Mucosa of descending colon (tissue), 3 donors: ENCODE measurements around the gene IL24. TPM values are rescaled to one million over a fixed set of nuclear protein-coding genes. Genes with fewer than 3 reads are reported as not detected.

Experiments used
- ATAC-seq: fragments of 200-7000 bp; cut with Tn5 transposase; one replicate; pipeline ENCODE4 v1.9.1; 2020; ENCODE audit warnings: mild to moderate bottlenecking, moderate library complexity
- DNase-seq, 3 donors: peaks; one replicate each; pipeline ENCODE4 v3.0.0-alpha.2; 2020
- H3K36me3 ChIP-seq: fragments of 200-600 bp; one replicate; pipeline ENCODE4 v1.8.0; 2021; ENCODE audit warnings: low read depth, mild to moderate bottlenecking
- H3K4me1 ChIP-seq: fragments of 200-600 bp; one replicate; pipeline ENCODE4 v1.8.0; 2021; ENCODE audit warnings: low read depth, mild to moderate bottlenecking
- H3K4me3 ChIP-seq: fragments of 200-600 bp; one replicate; pipeline ENCODE4 v1.8.0; 2021; ENCODE audit warnings: mild to moderate bottlenecking
- H3K9me3 ChIP-seq: fragments of 200-600 bp; one replicate; pipeline ENCODE4 v1.8.0; 2021; ENCODE audit warnings: mild to moderate bottlenecking
- CTCF ChIP-seq: fragments of 200-600 bp; IDR thresholded peaks from one replicate; pipeline ENCODE4 v1.8.0; 2022; ENCODE audit warnings: antibody characterized with exemption, mild to moderate bottlenecking
- intact Hi-C, 2 donors: fragments of 100-400 bp; cut with DNase I in 1 of 2; cut with micrococcal nuclease in 1 of 2; formaldehyde crosslinking; loops; one replicate each; pipeline versions ENCODE4 v1.11.0 to v1.11.1; 2022; cut with DNase I, micrococcal nuclease
- total RNA-seq, 3 donors: library from RNA; stranded (reverse); fragmentation: NEBNext Ultra II Directional in 2 of 3; extraction: Animal tissue kit (Norgen Biotek cat#: 25700) in 2 of 3; gene quantifications; one replicate each; pipeline versions ENCODE4 v1.2.1 to v1.2.4, GENCODE V29; 2021 to 2023
- donor health status: DM: no; HTN: no; CAD: no; lungs with moderate emphysema.
- donor health status: DM: no; HTN: no; CAD: no.
- donor health status: DM: no; HTN: yes; CAD: no.

Gene IL24
- total RNA-seq, 3 donors from 2014 or later, result not detected

DNA sequence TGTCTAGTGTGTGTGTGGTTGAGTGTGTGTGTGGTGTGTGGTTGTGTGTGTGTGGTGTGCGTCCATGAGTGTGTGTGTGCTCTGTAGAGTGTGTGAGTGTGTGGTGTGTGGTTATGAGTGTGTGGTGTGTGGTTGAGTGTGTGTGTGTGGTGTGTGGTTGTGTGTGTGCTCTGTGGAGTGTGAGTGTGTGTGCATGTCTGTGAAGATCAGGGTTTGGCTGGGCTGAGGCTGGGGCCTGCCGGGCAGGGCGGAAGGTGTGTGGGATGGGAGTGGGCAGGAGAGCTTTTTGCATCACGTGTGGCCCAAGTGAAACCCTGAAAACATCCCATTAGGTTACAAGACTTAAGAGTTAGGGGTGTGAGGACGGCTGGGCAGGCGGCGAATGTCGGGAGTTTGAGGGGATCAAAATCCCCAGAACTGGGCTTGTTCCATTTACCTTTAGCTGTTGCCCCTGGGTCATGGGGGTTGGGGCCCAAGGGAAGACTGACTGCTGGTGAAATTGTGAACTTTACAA lies 27.4 kb downstream of the IL24 start:
- no peak for TF ChIP-seq CTCF

GRCh38 chr1:206925106-206925736 lies 28.0 kb downstream of the IL24 start:
- peak; percentile 68 for ATAC-seq

More for the DNA sequence above, 27.4 kb downstream of the IL24 start:
- no peak overlapping the region for H3K4me3 ChIP-seq
- H3K4me1 ChIP-seq, result peaks cover 20% of the 10 kb centered on the region
- intact Hi-C loops, result no loop called here
- ATAC-seq, result peak; percentile 1
- DNase-seq, result peak in 1 of 3 donors; percentile 66
- H3K36me3 ChIP-seq, result no peaks in the 10 kb centered on the region
- no peaks in the 10 kb centered on the region for H3K9me3 ChIP-seq

DNA sequence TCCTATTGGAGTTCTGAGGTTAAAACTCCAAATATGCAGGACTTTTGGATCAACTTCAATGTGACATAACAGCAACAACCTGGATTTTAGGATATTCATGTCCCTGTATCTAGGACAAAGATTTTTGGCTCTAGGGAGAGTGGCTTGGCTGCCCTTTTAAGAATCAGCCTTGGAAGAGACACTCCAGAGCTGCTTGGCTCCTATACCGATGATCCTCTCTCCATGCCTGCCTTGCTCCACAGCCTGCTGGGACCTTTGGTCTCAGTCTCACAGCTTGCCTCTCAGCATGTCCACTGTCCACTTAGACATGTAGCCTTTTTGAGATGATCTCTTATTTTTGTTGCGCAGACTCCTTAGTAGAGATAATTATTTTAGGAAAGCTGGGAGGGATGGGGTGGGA lies 29.0 kb downstream of the IL24 start:
- no peaks in the 10 kb centered on the region for H3K36me3 ChIP-seq
- H3K4me1 ChIP-seq, result peaks cover 31% of the 10 kb centered on the region
- H3K4me3 ChIP-seq, result no peak overlapping the region
- TF ChIP-seq CTCF, result no peak
- ATAC-seq (no peak), DNase-seq (no peak)
- no peaks in the 10 kb centered on the region for H3K9me3 ChIP-seq
- intact Hi-C loops, result no loop called here

More at GRCh38 chr1:206925106-206925736, 28.0 kb downstream of the IL24 start:
- peaks cover 26% of the 10 kb centered on the region for H3K4me1 ChIP-seq
- H3K9me3 ChIP-seq, result no peaks in the 10 kb centered on the region
- H3K36me3 ChIP-seq, result no peaks in the 10 kb centered on the region
- intact Hi-C loops, result no loop called here
- no peak overlapping the region for H3K4me3 ChIP-seq
- TF ChIP-seq CTCF, result no peak
- peak; percentile 79 to 86 (median 84) for DNase-seq

DNA sequence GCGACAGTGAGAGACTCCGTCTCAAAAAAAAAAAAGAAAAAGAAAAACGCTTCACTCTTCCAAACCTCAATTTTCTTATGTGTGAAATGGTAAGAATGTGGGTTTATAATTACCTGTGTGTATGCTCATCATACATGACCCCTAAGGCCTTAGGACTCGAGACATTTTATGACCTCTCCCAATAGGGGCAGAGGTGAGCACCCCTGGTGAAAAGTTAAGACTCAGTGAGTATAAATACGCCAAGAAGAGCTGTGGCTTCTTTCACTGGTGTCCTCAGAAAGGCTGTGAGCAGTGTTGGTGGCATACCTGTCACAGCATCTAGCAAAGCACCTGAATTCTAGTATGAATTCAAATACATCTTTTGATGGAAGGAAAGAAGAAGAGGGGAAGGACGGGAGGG lies 32.3 kb downstream of the IL24 start:
- H3K36me3 ChIP-seq, result peaks cover 6% of the 10 kb centered on the region
- intact Hi-C loops, result no loop called here
- TF ChIP-seq CTCF, result no peak
- ATAC-seq, result no peak
- H3K4me1 ChIP-seq, result peaks cover 31% of the 10 kb centered on the region
- H3K4me3 ChIP-seq, result no peak overlapping the region
- H3K9me3 ChIP-seq, result no peaks in the 10 kb centered on the region
- DNase-seq, result no peak

DNA sequence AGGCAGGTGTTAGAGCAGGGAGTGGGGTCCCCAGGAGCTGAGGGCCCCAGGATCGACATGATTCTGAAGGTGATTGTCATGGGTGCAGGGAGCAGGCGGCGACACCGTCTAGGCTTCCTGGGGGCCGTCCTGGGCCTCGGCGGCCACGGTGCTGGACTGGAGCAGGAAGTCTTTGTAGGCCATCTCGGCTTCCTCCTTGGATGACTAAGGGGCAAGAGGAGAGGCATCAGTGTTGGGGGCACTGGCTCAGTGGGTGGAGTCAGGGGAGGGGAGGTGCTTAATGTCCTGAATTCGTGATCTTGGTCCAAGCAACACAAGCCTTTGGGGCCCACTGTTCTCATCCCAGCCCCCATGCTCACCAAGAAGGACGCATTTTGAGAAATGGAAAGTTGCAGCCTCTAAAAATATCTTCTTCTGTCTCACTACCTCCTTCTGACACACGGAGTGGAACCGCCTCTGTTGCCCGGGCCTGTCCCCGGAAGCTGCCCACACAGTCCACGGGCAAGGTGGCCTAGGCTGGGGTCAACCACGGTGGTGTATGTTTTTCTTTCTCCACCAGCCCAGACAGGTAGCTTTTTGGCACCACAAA lies 33.1 kb downstream of the IL24 start:
- ATAC-seq, result peak; percentile 6
- Histone ChIP-seq H3K4me3 (no peak overlapping the region), H3K9me3 (no peaks in the 10 kb centered on the region), H3K36me3 (peaks cover 6% of the 10 kb centered on the region), H3K4me1 (peaks cover 26% of the 10 kb centered on the region)
- intact Hi-C loops, result no loop called here
- peak in 2 of 3 donors; percentile 48 to 73 for DNase-seq
- TF ChIP-seq CTCF, result no peak
